Hepatocyte (in vitro differentiated cells): ENCODE data around the gene MYADML2. TPM values are rescaled to one million over a fixed set of nuclear protein-coding genes. Genes with fewer than 3 reads are reported as not detected.

Source experiments
- DNase-seq: peaks from one replicate; pipeline ENCODE4 v3.0.0-alpha.2; 2016; ENCODE audit warnings: low spot score
- H2AFZ ChIP-seq: fragments of 200-600 bp; sonication (generic); 2 replicates; pipeline ENCODE4 v1.6.0; 2016; ENCODE audit warnings: antibody characterized with exemption, mild to moderate bottlenecking
- H3K27ac ChIP-seq: fragments of 200-600 bp; sonication (generic); 2 replicates; pipeline ENCODE4 v1.5.1; 2016; ENCODE audit warnings: mild to moderate bottlenecking
- H3K27me3 ChIP-seq: fragments of 200-600 bp; sonication (generic); 2 replicates; pipeline ENCODE4 v1.6.1; 2016
- H3K36me3 ChIP-seq: fragments of 200-600 bp; sonication (generic); replicated peaks from 2 replicates; pipeline ENCODE4 v1.5.1; 2016; ENCODE audit warnings: low read depth; ENCODE audit not compliant: insufficient read depth
- H3K4me1 ChIP-seq: fragments of 200-600 bp; sonication (generic); 2 replicates; pipeline ENCODE4 v1.5.1; 2016; ENCODE audit warnings: mild to moderate bottlenecking, moderate library complexity; ENCODE audit not compliant: insufficient read depth
- H3K4me2 ChIP-seq: fragments of 200-600 bp; sonication (generic); 2 replicates; pipeline ENCODE4 v1.6.0; 2016
- H3K4me3 ChIP-seq: fragments of 200-600 bp; sonication (generic); 2 replicates; pipeline ENCODE4 v1.5.1; 2016; ENCODE audit warnings: mild to moderate bottlenecking
- H3K79me2 ChIP-seq: fragments of 200-600 bp; sonication (generic); 2 replicates; pipeline ENCODE4 v1.6.0; 2017; ENCODE audit warnings: mild to moderate bottlenecking
- H3K9me2 ChIP-seq: fragments of 200-600 bp; sonication (generic); replicated peaks from 2 replicates; pipeline ENCODE4 v1.6.0; 2017; ENCODE audit warnings: mild to moderate bottlenecking; ENCODE audit not compliant: insufficient read depth
- H3K9me3 ChIP-seq: fragments of 200-600 bp; sonication (generic); 2 replicates; pipeline ENCODE4 v1.5.1; 2016; ENCODE audit warnings: low read depth, mild to moderate bottlenecking
- H4K20me1 ChIP-seq: fragments of 200-600 bp; sonication (generic); 2 replicates; pipeline ENCODE4 v1.6.0; 2016; ENCODE audit warnings: mild to moderate bottlenecking; ENCODE audit not compliant: insufficient read depth, poor library complexity, severe bottlenecking
- EZH2 ChIP-seq: fragments of 200-600 bp; sonication (generic); IDR thresholded peaks from 2 replicates; pipeline ENCODE4 v1.6.1; 2016; ENCODE audit warnings: antibody characterized with exemption, mild to moderate bottlenecking, borderline replicate concordance
- EZH2phosphoT487 ChIP-seq: fragments of 200-600 bp; sonication (generic); IDR thresholded peaks from one replicate; pipeline ENCODE4 v1.6.1; 2018; ENCODE audit warnings: antibody characterized with exemption, mild to moderate bottlenecking, low read depth, moderate library complexity; ENCODE audit not compliant: unreplicated experiment, severe bottlenecking
- WGBS: methylation state at CpG from one replicate; pipeline ENCODE4 v1.1.6; 2016; ENCODE audit warnings: low lambda C conversion rate; ENCODE audit errors: missing lambda C conversion rate; 5-methylcytosine and 5-hydroxymethylcytosine counted together
- polyA plus RNA-seq: library from polyadenylated mRNA; unstranded; fragments of >200 nt; fragmentation: Nextera tagmentation; extraction: Ambion mirVana; gene quantifications from 2 replicates; pipeline ENCODE4 v1.2.1, GENCODE V29; 2016
- total RNA-seq: library from RNA; depleted of rRNA; stranded (reverse); fragments of >200 nt; gene quantifications from 2 replicates; pipeline ENCODE4 v1.2.3, GENCODE V29; 2014
- TF ChIP-seq, protein P1 (sequence below): fragments of 200-600 bp; sonication (generic); IDR thresholded peaks from 2 replicates; pipeline ENCODE4 v1.5.1; 2016; ENCODE audit warnings: antibody characterized with exemption, mild to moderate bottlenecking; ENCODE audit not compliant: poor library complexity

Gene MYADML2
- total and polyA plus RNA-seq, 2 experiments from 2014 or later, result 0.06 TPM; not detected in 1

DNA sequence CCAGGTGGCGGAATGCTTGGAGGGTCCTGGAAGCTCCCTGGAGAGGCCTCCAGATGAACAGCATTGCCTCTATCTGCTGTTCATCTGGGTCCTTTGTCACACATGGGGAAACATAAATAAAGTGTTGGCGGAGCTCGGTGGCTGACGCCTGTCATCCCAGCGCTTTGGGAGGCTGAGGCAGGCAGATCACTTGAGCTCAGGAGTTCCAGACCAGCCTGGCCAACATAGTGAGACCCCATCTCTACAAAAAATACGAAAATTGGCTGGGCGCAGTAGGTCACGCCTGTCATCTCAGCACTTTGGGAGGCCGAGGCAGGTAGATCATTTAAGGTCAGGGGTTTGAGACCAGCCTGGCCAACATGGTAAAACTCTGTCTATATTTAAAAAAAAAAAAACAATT, 2.2 kb downstream of the MYADML2 start:
- no peaks in the 10 kb centered on the region for H3K27me3 ChIP-seq

DNA sequence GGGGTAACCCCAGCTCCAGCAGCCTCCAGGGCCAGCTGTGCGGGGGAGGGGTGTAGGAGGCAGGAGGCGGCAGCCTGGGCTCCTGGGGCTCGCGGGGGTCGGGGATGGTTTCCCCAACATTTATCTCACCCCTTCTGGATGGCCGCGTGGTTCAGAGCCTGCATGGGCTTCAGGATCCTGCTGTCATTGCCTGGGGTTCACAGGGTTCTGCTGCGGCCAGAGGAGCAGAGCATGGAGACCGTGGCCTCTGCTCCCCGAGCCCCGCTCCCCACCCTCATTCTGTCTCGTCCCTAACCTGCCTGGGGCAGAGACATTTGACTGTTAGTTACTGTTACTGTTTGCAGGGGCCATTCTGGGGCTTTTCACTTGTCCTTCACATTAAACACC, 4.9 kb downstream of the MYADML2 start:
- no peak overlapping the region for H3K4me2 ChIP-seq
- no peaks in the 10 kb centered on the region for H4K20me1 ChIP-seq
- WGBS, result 84% methylated on average over 5 of the region's 12 CpGs

More for the DNA sequence above, 2.2 kb downstream of the MYADML2 start:
- Histone ChIP-seq H3K79me2 (no peaks in the 10 kb centered on the region), H2AFZ (no peak overlapping the region), H3K4me3 (no peak overlapping the region), H3K9me2 (no peaks in the 10 kb centered on the region), H3K4me2 (no peak overlapping the region), H4K20me1 (no peaks in the 10 kb centered on the region), H3K36me3 (no peaks in the 10 kb centered on the region), H3K9me3 (no peaks in the 10 kb centered on the region), H3K27ac (no peak overlapping the region), H3K4me1 (no peaks in the 10 kb centered on the region)
- TF ChIP-seq EZH2phosphoT487, result no peak
- TF ChIP-seq, protein P1, sequence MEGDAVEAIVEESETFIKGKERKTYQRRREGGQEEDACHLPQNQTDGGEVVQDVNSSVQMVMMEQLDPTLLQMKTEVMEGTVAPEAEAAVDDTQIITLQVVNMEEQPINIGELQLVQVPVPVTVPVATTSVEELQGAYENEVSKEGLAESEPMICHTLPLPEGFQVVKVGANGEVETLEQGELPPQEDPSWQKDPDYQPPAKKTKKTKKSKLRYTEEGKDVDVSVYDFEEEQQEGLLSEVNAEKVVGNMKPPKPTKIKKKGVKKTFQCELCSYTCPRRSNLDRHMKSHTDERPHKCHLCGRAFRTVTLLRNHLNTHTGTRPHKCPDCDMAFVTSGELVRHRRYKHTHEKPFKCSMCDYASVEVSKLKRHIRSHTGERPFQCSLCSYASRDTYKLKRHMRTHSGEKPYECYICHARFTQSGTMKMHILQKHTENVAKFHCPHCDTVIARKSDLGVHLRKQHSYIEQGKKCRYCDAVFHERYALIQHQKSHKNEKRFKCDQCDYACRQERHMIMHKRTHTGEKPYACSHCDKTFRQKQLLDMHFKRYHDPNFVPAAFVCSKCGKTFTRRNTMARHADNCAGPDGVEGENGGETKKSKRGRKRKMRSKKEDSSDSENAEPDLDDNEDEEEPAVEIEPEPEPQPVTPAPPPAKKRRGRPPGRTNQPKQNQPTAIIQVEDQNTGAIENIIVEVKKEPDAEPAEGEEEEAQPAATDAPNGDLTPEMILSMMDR, result no peak
- 89% methylated on average over 9 of the region's 9 CpGs for WGBS
- DNase-seq, result no peak

DNA sequence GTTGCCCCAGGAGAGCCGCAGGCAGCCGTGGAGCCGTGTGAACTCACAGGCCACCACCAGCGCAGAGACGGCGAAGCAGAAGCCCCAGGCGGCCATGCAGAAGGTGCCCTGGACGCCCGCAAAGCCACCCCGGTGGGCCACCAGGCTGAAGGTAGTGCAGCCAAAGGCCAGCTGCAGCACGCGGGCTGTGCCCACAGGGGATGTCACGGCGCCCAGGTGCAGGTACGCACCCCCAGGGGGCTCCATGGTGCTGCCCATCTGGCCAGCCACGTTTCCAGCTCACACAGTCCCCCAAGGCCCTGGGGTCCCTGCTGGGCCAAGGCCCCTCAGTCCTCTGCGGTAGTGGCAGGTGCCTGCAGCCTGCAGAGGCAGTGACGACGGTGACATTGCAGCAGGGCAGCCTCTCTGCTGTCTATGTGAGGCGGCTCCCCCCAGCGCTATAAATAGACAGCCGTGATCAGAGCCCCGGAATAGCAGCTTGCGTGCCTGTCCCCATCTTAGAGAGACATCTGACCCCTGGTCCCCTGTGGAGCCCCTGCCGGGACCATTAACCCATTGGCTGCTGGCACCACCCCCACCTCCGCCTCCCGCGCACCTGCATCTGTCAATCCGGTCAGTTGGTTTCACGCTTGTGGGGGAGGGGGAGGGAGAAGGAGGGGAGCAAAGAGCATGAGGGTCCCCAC, 5.4 kb downstream of the MYADML2 start:
- H3K9me2 ChIP-seq, result no peaks in the 10 kb centered on the region
- H3K36me3 ChIP-seq, result no peaks in the 10 kb centered on the region
- H4K20me1 ChIP-seq, result no peaks in the 10 kb centered on the region
- TF ChIP-seq, protein P1, result no peak
- TF ChIP-seq EZH2, result no peak
- no peak for TF ChIP-seq EZH2phosphoT487
- no peaks in the 10 kb centered on the region for H3K9me3 ChIP-seq
- peaks cover 3% of the 10 kb centered on the region for H3K4me1 ChIP-seq
- H3K79me2 ChIP-seq, result peaks cover 4% of the 10 kb centered on the region
- H3K27ac ChIP-seq, result no peak overlapping the region
- DNase-seq, result no peak
- H3K4me2 ChIP-seq, result no peak overlapping the region
- 57% methylated on average over 29 of the region's 30 CpGs for WGBS
- H2AFZ ChIP-seq, result no peak overlapping the region
- H3K27me3 ChIP-seq, result no peaks in the 10 kb centered on the region
- H3K4me3 ChIP-seq, result no peak overlapping the region

More for the DNA sequence above, 4.9 kb downstream of the MYADML2 start:
- H3K9me3 ChIP-seq, result no peaks in the 10 kb centered on the region
- DNase-seq, result no peak
- H3K9me2 ChIP-seq, result no peaks in the 10 kb centered on the region
- H3K4me1 ChIP-seq, result no peaks in the 10 kb centered on the region
- H2AFZ ChIP-seq, result no peak overlapping the region
- H3K4me3 ChIP-seq, result no peak overlapping the region
- H3K27me3 ChIP-seq, result no peaks in the 10 kb centered on the region
- TF ChIP-seq, protein P1, result no peak
- TF ChIP-seq EZH2, result no peak
- no peak for TF ChIP-seq EZH2phosphoT487
- no peak overlapping the region for H3K27ac ChIP-seq
- H3K79me2 ChIP-seq, result no peaks in the 10 kb centered on the region
- no peaks in the 10 kb centered on the region for H3K36me3 ChIP-seq
